ENCODE measurements around the gene TESK1. TPM values are rescaled to one million over a fixed set of nuclear protein-coding genes. Genes with fewer than 3 reads are reported as not detected.

TESK1 gene
- total and polyA plus RNA-seq, 4 donors = 9.0 to 80.8 (median 44.0) TPM

DNA sequence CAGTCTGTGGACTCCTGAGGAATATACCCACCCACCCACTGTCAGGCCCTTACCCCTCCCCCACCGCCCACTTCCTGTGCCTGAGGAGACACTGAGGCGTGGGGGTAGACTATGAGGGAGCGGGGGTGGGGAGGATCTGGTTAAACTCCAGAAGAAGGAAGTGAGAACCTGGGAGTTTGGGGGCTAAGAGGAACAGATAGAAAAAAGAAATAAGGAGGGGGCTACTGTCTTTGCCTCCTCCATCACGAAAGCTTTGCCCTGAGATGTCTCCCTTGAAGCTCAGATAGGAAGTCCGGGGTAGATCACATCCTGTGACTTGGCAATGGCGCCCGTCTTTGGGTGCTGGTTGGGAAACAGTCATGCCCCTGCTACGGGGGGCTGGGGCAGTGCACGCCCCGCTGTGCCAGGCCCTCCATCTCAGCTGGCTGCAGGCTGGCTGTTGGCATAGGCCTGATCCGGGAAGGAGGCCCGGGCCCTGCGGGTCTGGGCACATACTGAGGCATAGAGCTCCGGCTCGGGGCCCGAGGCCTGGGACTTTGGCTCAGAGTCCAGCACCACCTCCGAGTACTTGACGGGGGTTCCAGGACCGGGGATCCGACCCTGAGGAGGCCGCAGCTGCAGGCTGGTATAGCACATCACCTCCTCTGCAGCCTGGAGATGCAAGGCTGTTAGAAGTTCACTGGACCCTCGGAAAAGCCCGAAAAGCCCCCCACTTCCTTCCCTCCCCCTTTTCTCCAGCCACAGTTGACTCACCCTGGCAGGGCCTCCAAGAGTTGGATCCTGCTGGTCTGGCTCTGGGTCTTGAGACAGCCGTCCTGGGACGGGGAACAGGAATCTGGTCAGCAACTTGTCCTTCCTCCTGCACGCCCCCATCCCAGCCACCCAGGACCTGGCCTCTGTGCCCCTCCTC is 44.6 kb downstream of the TESK1 start:
- H3K27ac ChIP-seq (ENCODE audit: low read depth, low read length) = no peak overlapping the region
- H3K27me3 ChIP-seq (ENCODE audit: control insufficient read depth, insufficient read depth, low read length) = no peaks in the 10 kb centered on the region
- 87% methylated on average over 23 of the region's 26 CpGs for WGBS (ENCODE audit: insufficient coverage)
- H3K4me3 ChIP-seq (ENCODE audit: low read depth, low read length) = no peak overlapping the region
- no peaks in the 10 kb centered on the region for H3K9me3 ChIP-seq (ENCODE audit: control insufficient read depth, insufficient read depth, low read length)
- H3K36me3 ChIP-seq (ENCODE audit: control insufficient read depth, insufficient read depth, low read length) = no peaks in the 10 kb centered on the region
- H3K4me1 ChIP-seq (ENCODE audit: control insufficient read depth, insufficient read depth, low read length) = peaks cover 19% of the 10 kb centered on the region
- no peak for DNase-seq (ENCODE audit: low read depth in 4 of 6, low spot score in 6 of 6)

DNA sequence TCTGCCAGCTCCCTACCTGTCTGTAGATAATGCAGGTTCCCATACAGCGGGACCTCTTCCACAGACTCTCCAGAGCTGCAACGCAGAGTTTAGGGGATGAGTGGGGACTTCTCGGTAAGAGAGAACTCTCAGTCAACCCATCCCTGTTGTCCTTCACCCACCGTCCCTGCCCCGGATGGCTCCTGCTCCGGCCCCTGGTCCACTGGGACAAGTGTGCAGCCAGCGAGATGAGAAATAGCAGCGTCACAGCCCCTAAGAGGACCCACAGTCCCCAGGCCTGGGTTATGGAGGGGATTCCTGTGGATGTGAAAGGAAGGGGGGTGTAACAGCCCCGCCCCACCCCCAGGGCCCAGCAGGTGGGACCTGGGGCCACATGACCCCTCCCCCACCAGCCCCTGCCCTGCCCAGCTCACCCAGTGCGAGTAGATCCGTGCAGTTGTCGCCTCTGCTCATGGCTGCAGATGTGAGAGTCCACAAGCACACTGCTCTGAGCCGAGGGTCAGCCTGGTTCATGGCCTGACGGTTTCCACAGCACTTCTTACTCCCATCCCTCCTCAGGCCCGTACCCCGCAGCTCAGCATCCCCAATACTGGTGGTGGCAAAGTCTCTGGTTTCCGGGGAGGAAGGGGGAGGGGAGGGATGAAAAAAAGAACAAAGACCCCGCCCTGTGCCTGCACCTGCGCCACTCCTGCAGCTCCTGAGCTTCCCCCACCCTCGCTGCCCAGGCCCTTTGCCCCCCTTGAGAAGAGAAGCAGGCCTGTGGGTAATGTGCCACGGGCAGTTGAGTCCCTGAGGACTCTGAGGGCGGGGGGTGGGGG is 45.5 kb downstream of the TESK1 start, which contains the start of gene SIT1:
TSS of gene SIT1 (minus strand) at position 591 of the 818 bp plus-strand sequence. CDS start at position 513, 78 bp downstream.
- H3K27ac ChIP-seq (ENCODE audit: low read depth, low read length) = no peak within 1 kb of the TSS
- WGBS (ENCODE audit: insufficient coverage) = 60% methylated on average over 12 of the region's 22 CpGs
- H3K9me3 ChIP-seq (ENCODE audit: control insufficient read depth, insufficient read depth, low read length) = no peaks in the 10 kb centered on the region
- H3K27me3 ChIP-seq (ENCODE audit: control insufficient read depth, insufficient read depth, low read length) = no peaks in the 10 kb centered on the region
- H3K4me3 ChIP-seq (ENCODE audit: low read depth, low read length) = no peak within 1 kb of the TSS
- no peak for DNase-seq (ENCODE audit: low read depth in 4 of 6, low spot score in 6 of 6)
- H3K36me3 ChIP-seq (ENCODE audit: control insufficient read depth, insufficient read depth, low read length) = no peaks in the 10 kb centered on the region
- H3K4me1 ChIP-seq (ENCODE audit: control insufficient read depth, insufficient read depth, low read length) = peaks cover 19% of the 10 kb centered on the region

DNA sequence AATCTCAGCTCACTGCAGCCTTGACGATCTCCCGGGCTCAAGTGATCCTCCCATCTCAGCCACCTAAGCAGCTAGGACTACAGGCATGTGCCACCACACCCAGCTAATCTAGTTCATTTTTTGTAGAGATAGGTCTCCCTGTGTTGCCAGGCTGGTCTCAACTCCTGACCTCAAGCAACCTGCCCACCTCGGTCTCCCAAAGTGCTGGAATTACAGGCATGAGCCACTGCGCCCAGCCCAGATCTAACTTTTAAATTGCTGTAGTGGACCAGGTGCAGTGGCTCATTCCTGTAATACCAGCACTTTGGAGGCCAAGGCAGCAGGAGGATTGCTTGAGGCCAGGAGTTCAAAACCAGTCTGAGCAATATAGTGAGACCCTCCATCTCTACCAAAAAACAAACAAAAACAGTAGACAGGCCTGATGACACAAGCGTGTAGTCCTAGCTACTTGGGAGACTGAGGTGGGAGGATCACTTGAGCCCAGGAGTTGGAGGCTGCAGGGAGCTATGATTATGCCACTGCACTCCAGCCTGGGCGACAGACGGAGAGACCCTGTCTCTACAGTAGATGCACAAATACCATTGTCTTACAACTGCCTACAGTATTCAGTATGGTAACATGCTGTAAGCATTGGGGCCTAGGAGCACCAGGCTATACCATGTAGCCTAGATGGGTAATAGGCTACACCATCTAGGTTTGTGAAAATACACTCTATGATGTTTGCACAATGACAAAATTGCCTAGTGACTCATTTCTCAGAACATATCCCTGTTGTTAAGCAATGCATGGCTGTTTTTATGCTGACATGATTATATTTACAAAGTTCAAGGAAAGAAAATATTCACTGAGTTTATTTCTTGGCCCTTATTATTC is 47.1 kb downstream of the TESK1 start:
- WGBS (ENCODE audit: insufficient coverage) = 96% methylated on average over 2 of the region's 7 CpGs
- Histone ChIP-seq H3K27me3 (ENCODE audit: control insufficient read depth, insufficient read depth, low read length) (no peaks in the 10 kb centered on the region), H3K27ac (ENCODE audit: low read depth, low read length) (no peak overlapping the region), H3K4me3 (ENCODE audit: low read depth, low read length) (no peak overlapping the region), H3K36me3 (ENCODE audit: control insufficient read depth, insufficient read depth, low read length) (no peaks in the 10 kb centered on the region), H3K9me3 (ENCODE audit: control insufficient read depth, insufficient read depth, low read length) (no peaks in the 10 kb centered on the region), H3K4me1 (ENCODE audit: control insufficient read depth, insufficient read depth, low read length) (peaks cover 11% of the 10 kb centered on the region)
- no peak for DNase-seq (ENCODE audit: low read depth in 4 of 6, low spot score in 6 of 6)

DNA sequence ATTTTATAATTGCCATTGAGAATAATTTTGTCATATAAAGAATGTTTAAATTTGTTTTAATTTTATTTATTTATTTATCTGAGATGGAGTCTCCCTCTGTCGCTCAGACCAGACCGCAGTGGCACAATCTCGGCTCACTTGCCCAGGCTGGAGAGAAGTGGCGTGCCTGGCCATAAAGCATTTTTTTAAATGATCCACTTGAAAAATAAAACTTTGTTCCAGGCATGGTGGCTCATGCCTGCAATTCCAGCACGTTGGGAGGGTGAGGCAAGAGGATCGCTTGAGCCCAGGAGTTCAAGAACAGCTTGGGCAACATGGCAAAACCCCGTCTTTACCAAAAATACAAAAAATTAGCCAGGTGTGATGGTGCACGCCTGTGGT is 47.8 kb downstream of the TESK1 start:
- WGBS (ENCODE audit: insufficient coverage) = 92% methylated on average over 2 of the region's 8 CpGs
- no peak overlapping the region for H3K4me3 ChIP-seq (ENCODE audit: low read depth, low read length)

DNA sequence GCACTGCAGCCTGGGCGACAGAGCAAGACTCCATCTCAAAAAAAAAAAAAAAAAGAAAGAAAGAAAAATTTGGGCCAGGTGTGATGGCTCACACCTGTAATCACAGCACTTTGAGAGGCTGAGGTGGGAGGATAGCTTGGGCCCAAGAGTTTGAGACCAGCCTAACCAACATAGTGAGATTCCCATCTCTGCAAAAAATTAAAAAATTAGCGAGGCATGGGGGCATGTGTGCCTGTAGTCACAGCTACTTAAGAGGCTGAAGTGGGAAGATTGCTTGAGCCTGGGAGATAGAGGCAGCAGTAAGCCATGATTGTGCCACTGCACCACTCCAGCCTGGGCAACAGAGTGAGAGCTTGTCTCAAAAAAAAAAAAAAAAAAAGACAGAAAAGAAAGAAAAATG is 48.5 kb downstream of the TESK1 start:
- Histone ChIP-seq H3K9me3 (ENCODE audit: control insufficient read depth, insufficient read depth, low read length) (no peaks in the 10 kb centered on the region), H3K4me1 (ENCODE audit: control insufficient read depth, insufficient read depth, low read length) (peaks cover 4% of the 10 kb centered on the region), H3K27ac (ENCODE audit: low read depth, low read length) (no peak overlapping the region), H3K36me3 (ENCODE audit: control insufficient read depth, insufficient read depth, low read length) (no peaks in the 10 kb centered on the region), H3K27me3 (ENCODE audit: control insufficient read depth, insufficient read depth, low read length) (no peaks in the 10 kb centered on the region), H3K4me3 (ENCODE audit: low read depth, low read length) (no peak overlapping the region)
- DNase-seq (ENCODE audit: low read depth in 4 of 6, low spot score in 6 of 6) = no peak
- WGBS (ENCODE audit: insufficient coverage) = 100% methylated on average over 1 of the region's 2 CpGs

More for the DNA sequence above, 47.8 kb downstream of the TESK1 start:
- DNase-seq (ENCODE audit: low read depth in 4 of 6, low spot score in 6 of 6) = no peak
- H3K4me1 ChIP-seq (ENCODE audit: control insufficient read depth, insufficient read depth, low read length) = peaks cover 5% of the 10 kb centered on the region
- no peak overlapping the region for H3K27ac ChIP-seq (ENCODE audit: low read depth, low read length)
- no peaks in the 10 kb centered on the region for H3K9me3 ChIP-seq (ENCODE audit: control insufficient read depth, insufficient read depth, low read length)
- no peaks in the 10 kb centered on the region for H3K36me3 ChIP-seq (ENCODE audit: control insufficient read depth, insufficient read depth, low read length)
- no peaks in the 10 kb centered on the region for H3K27me3 ChIP-seq (ENCODE audit: control insufficient read depth, insufficient read depth, low read length)

DNA sequence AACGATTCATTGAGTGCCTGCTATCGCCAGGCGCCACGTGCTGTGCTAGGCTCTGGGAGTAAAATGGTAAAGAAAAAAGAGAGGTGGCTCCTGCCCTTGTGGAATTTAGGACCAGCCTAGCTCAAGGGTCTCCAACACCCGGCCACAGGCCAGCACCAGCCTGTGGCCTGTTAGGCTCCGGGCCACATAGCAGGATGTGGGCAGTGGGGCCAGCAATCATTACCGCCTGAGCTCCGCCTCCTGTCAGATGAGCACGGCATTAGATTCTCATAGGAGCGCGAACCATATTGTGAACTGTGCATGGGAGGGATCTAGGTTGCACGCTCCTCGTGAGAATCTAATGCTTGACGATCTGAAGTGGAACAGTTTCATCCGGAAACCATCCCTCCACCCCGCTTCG is 51.3 kb downstream of the TESK1 start:
- H3K4me1 ChIP-seq (ENCODE audit: control insufficient read depth, insufficient read depth, low read length) = peaks cover 6% of the 10 kb centered on the region
- WGBS (ENCODE audit: insufficient coverage) = 59% methylated on average over 12 of the region's 17 CpGs
- no peaks in the 10 kb centered on the region for H3K9me3 ChIP-seq (ENCODE audit: control insufficient read depth, insufficient read depth, low read length)
- no peak overlapping the region for H3K27ac ChIP-seq (ENCODE audit: low read depth, low read length)
- H3K4me3 ChIP-seq (ENCODE audit: low read depth, low read length) = no peak overlapping the region
- H3K27me3 ChIP-seq (ENCODE audit: control insufficient read depth, insufficient read depth, low read length) = no peaks in the 10 kb centered on the region
- peaks cover 13% of the 10 kb centered on the region for H3K36me3 ChIP-seq (ENCODE audit: control insufficient read depth, insufficient read depth, low read length)
- no peak for DNase-seq (ENCODE audit: low read depth in 4 of 6, low spot score in 6 of 6)

DNA sequence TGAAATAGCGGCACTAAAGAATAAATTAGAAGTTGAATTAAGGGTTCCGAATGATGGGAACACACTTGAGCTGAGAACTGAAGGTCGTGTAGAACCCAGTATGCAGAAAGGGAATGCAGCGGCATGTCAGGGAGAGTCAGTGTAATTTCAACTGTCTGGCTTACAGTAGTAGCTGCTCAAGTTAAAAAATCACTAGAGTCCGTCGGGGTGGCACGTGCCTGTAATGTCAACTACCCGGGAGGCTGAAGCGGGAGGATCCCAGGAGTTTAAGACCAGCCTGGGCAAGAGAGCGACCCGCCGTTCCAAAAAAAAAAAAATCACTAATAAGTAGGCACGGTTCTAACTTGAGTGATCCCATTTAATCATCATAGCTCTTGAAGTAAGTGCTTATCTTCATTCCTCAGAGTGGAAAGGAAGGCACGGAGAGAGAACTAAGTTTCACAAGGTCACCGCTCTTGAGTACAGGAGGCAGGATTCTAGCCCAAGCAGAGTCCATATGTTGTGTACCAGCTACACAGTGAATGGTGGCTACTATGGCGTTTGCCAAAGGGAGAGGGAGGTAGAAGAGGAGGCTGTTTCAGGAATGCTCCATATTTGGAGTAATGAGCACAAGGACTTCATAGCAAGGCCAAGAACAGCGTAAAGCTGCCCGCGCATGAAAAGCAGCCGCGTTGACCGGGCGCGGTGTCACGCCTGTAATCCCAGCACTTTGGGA is 51.9 kb downstream of the TESK1 start:
- DNase-seq (ENCODE audit: low read depth in 4 of 6, low spot score in 6 of 6) = peak in 2 of 6 donors; percentile 42 to 76
- H3K4me3 ChIP-seq (ENCODE audit: low read depth, low read length) = peak overlapping the region; percentile 85
- peaks cover 6% of the 10 kb centered on the region for H3K4me1 ChIP-seq (ENCODE audit: control insufficient read depth, insufficient read depth, low read length)
- H3K36me3 ChIP-seq (ENCODE audit: control insufficient read depth, insufficient read depth, low read length) = peaks cover 13% of the 10 kb centered on the region
- H3K9me3 ChIP-seq (ENCODE audit: control insufficient read depth, insufficient read depth, low read length) = no peaks in the 10 kb centered on the region
- H3K27me3 ChIP-seq (ENCODE audit: control insufficient read depth, insufficient read depth, low read length) = no peaks in the 10 kb centered on the region
- peak overlapping the region; percentile 85 for H3K27ac ChIP-seq (ENCODE audit: low read depth, low read length)
- WGBS (ENCODE audit: insufficient coverage) = 16% methylated on average over 21 of the region's 25 CpGs

DNA sequence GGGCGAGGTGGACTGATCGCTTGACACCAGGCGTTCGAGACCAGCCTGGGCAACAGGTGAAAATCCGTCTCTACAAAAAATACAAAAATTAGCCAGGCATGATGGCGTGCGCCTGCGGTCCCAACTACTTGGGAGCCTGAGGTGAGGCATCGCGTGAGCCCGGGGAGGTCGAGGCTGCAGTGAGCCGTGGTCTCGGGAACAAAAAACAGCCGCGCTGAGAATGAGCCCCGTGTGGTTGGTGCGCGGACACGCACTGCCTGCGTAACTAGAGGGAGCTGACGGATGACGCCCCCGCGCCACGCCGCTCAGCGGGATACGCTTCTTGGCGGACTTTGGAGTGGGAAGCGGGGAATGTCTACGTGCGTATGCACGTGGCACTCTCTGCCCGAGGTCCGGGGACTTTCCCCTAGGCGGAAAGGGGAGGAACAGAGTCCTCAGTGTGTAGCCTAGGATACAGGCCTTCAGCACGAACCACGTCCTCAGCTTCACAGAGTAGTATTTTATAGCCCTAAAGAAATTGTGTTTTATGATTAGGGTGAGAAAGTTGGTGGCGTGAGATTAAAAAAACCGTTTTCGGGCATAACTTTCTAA is 52.6 kb downstream of the TESK1 start, which contains the start of gene RMRP:
TSS of gene RMRP (minus strand) at position 474 of the 591 bp plus-strand sequence.
- 0% methylated on average over 36 of the region's 42 CpGs for WGBS (ENCODE audit: insufficient coverage)
- Histone ChIP-seq H3K27ac (ENCODE audit: low read depth, low read length) (peak within 1 kb of the TSS; percentile 99), H3K27me3 (ENCODE audit: control insufficient read depth, insufficient read depth, low read length) (no peaks in the 10 kb centered on the region), H3K4me3 (ENCODE audit: low read depth, low read length) (peak within 1 kb of the TSS; percentile 85), H3K4me1 (ENCODE audit: control insufficient read depth, insufficient read depth, low read length) (peaks cover 6% of the 10 kb centered on the region), H3K9me3 (ENCODE audit: control insufficient read depth, insufficient read depth, low read length) (no peaks in the 10 kb centered on the region), H3K36me3 (ENCODE audit: control insufficient read depth, insufficient read depth, low read length) (peaks cover 19% of the 10 kb centered on the region)
- DNase-seq (ENCODE audit: low read depth in 4 of 6, low spot score in 6 of 6) = peak; percentile 94 to 100 (median 97)
